Measurements from ENCODE around the gene ELL.
A peak's percentile ranks its signal among the peaks of the same experiment; 100 is the strongest.
"Not testable (repeated sequence)": the region's sequence is repeated elsewhere in the genome, so short reads cannot be mapped to it uniquely, and the experiment has no call there.

The ELL gene

GRCh38 chr19:18417250-18418028 is 104.4 kb downstream of the ELL start:
- no peak for DNase-seq (ENCODE audit: low spot score in 2 of 2)
- H3K9me3 Mint-ChIP-seq = no peaks in the 10 kb centered on the region
- H3K4me3 Mint-ChIP-seq = peak overlapping the region; percentile 83
- peaks cover 26% of the 10 kb centered on the region for H3K36me3 Mint-ChIP-seq (ENCODE audit: insufficient read depth)
- no peaks in the 10 kb centered on the region for H3K27me3 Mint-ChIP-seq
- H3K4me1 Mint-ChIP-seq = peaks cover 63% of the 10 kb centered on the region
- H3K27ac Mint-ChIP-seq (ENCODE audit: low read depth) = peak overlapping the region; percentile 94
- ATAC-seq (replicated peaks; ENCODE audit: extremely low read depth, poor library complexity, severe bottlenecking) = no peak

- Mint-ChIP-seq H3K27ac (ENCODE audit: low read depth) (peak overlapping the region; percentile 93), H3K4me3 (peak overlapping the region; percentile 83), H3K27me3 (no peaks in the 10 kb centered on the region), H3K9me3 (no peaks in the 10 kb centered on the region), H3K36me3 (ENCODE audit: insufficient read depth) (peaks cover 26% of the 10 kb centered on the region), H3K4me1 (peaks cover 57% of the 10 kb centered on the region)
- peak; percentile 13 for ATAC-seq (replicated peaks; ENCODE audit: extremely low read depth, poor library complexity, severe bottlenecking)
- DNase-seq (ENCODE audit: low spot score in 2 of 2) = peak in 1 of 2 donors; percentile 65
These were observed 105.1 kb downstream of the ELL start for GRCh38 chr19:18416778-18417249.

GRCh38 chr19:18415178-18415867 is 106.5 kb downstream of the ELL start:
- H3K27ac Mint-ChIP-seq (ENCODE audit: low read depth) = peak overlapping the region; percentile 53
- peaks cover 22% of the 10 kb centered on the region for H3K36me3 Mint-ChIP-seq (ENCODE audit: insufficient read depth)
- ATAC-seq (replicated peaks; ENCODE audit: extremely low read depth, poor library complexity, severe bottlenecking) = no peak
- no peaks in the 10 kb centered on the region for H3K27me3 Mint-ChIP-seq
- no peak for DNase-seq (ENCODE audit: low spot score in 2 of 2)
- no peaks in the 10 kb centered on the region for H3K9me3 Mint-ChIP-seq
- H3K4me1 Mint-ChIP-seq = peaks cover 48% of the 10 kb centered on the region
- no peak overlapping the region for H3K4me3 Mint-ChIP-seq

- Mint-ChIP-seq H3K4me3 (peak overlapping the region; percentile 34), H3K27me3 (no peaks in the 10 kb centered on the region), H3K27ac (ENCODE audit: low read depth) (peak overlapping the region; percentile 53), H3K36me3 (ENCODE audit: insufficient read depth) (peaks cover 17% of the 10 kb centered on the region), H3K9me3 (no peaks in the 10 kb centered on the region), H3K4me1 (peaks cover 44% of the 10 kb centered on the region)
- DNase-seq (ENCODE audit: low spot score in 2 of 2) = no peak
- no peak for ATAC-seq (replicated peaks; ENCODE audit: extremely low read depth, poor library complexity, severe bottlenecking)
These were observed 107.2 kb downstream of the ELL start for GRCh38 chr19:18414504-18415177.

- no peak for ATAC-seq (replicated peaks; ENCODE audit: extremely low read depth, poor library complexity, severe bottlenecking)
- peaks cover 5% of the 10 kb centered on the region for H3K36me3 Mint-ChIP-seq (ENCODE audit: insufficient read depth)
- no peaks in the 10 kb centered on the region for H3K9me3 Mint-ChIP-seq
- no peak for DNase-seq (ENCODE audit: low spot score in 2 of 2)
- H3K27me3 Mint-ChIP-seq = no peaks in the 10 kb centered on the region
- no peak overlapping the region for H3K4me3 Mint-ChIP-seq
- no peak overlapping the region for H3K27ac Mint-ChIP-seq (ENCODE audit: low read depth)
- H3K4me1 Mint-ChIP-seq = peaks cover 31% of the 10 kb centered on the region
These were observed 109.1 kb downstream of the ELL start for GRCh38 chr19:18412610-18413239.

- H3K27me3 Mint-ChIP-seq = peaks cover 5% of the 10 kb centered on the region
- H3K36me3 Mint-ChIP-seq (ENCODE audit: insufficient read depth) = peaks cover 1% of the 10 kb centered on the region
- no peaks in the 10 kb centered on the region for H3K9me3 Mint-ChIP-seq
- H3K4me1 Mint-ChIP-seq = peaks cover 7% of the 10 kb centered on the region
- no peak overlapping the region for H3K4me3 Mint-ChIP-seq
- DNase-seq (ENCODE audit: low spot score in 2 of 2) (no peak), ATAC-seq (replicated peaks; ENCODE audit: extremely low read depth, poor library complexity, severe bottlenecking) (no peak)
- H3K27ac Mint-ChIP-seq (ENCODE audit: low read depth) = no peak overlapping the region
These were observed 113.8 kb downstream of the ELL start for GRCh38 chr19:18408053-18408476.

GRCh38 chr19:18406749-18407148 is 115.1 kb downstream of the ELL start:
- Mint-ChIP-seq H3K36me3 (ENCODE audit: insufficient read depth) (peaks cover 1% of the 10 kb centered on the region), H3K27ac (ENCODE audit: low read depth) (no peak overlapping the region), H3K9me3 (no peaks in the 10 kb centered on the region), H3K4me3 (no peak overlapping the region), H3K4me1 (peaks cover 7% of the 10 kb centered on the region), H3K27me3 (peaks cover 14% of the 10 kb centered on the region)
- no peak for DNase-seq (ENCODE audit: low spot score in 2 of 2)
- ATAC-seq (replicated peaks; ENCODE audit: extremely low read depth, poor library complexity, severe bottlenecking) = no peak

GRCh38 chr19:18405754-18406153 is 116.1 kb downstream of the ELL start:
- not testable (repeated sequence) for DNase-seq (ENCODE audit: low spot score in 2 of 2); H3K4me1 Mint-ChIP-seq; H3K4me3 Mint-ChIP-seq; H3K36me3 Mint-ChIP-seq (ENCODE audit: insufficient read depth); H3K27ac Mint-ChIP-seq (ENCODE audit: low read depth); ATAC-seq (replicated peaks; ENCODE audit: extremely low read depth, poor library complexity, severe bottlenecking); H3K9me3 Mint-ChIP-seq
- H3K27me3 Mint-ChIP-seq = peaks cover 23% of the 10 kb centered on the region

- H3K4me3 Mint-ChIP-seq; H3K36me3 Mint-ChIP-seq (ENCODE audit: insufficient read depth); ATAC-seq (replicated peaks; ENCODE audit: extremely low read depth, poor library complexity, severe bottlenecking); H3K9me3 Mint-ChIP-seq; DNase-seq (ENCODE audit: low spot score in 2 of 2); H3K4me1 Mint-ChIP-seq: not testable (repeated sequence)
- H3K27ac Mint-ChIP-seq (ENCODE audit: low read depth) = peak overlapping the region; percentile 52
- H3K27me3 Mint-ChIP-seq = peaks cover 31% of the 10 kb centered on the region
These were observed 119.2 kb downstream of the ELL start for GRCh38 chr19:18402455-18403248.

- Mint-ChIP-seq H3K4me1 (peaks cover 5% of the 10 kb centered on the region), H3K27ac (ENCODE audit: low read depth) (peak overlapping the region; percentile 75), H3K9me3 (no peaks in the 10 kb centered on the region), H3K4me3 (no peak overlapping the region), H3K36me3 (ENCODE audit: insufficient read depth) (no peaks in the 10 kb centered on the region), H3K27me3 (peaks cover 35% of the 10 kb centered on the region)
- DNase-seq (ENCODE audit: low spot score in 2 of 2) (no peak), ATAC-seq (replicated peaks; ENCODE audit: extremely low read depth, poor library complexity, severe bottlenecking) (peak; percentile 52)
These were observed 120.2 kb downstream of the ELL start for GRCh38 chr19:18401580-18402112.

GRCh38 chr19:18399008-18399407 is 122.9 kb downstream of the ELL start:
- H3K4me1 Mint-ChIP-seq = peaks cover 5% of the 10 kb centered on the region
- DNase-seq (ENCODE audit: low spot score in 2 of 2) (no peak), ATAC-seq (replicated peaks; ENCODE audit: extremely low read depth, poor library complexity, severe bottlenecking) (no peak)
- H3K36me3 Mint-ChIP-seq (ENCODE audit: insufficient read depth) = no peaks in the 10 kb centered on the region
- H3K4me3 Mint-ChIP-seq = no peak overlapping the region
- no peaks in the 10 kb centered on the region for H3K9me3 Mint-ChIP-seq
- H3K27ac Mint-ChIP-seq (ENCODE audit: low read depth) = no peak overlapping the region
- H3K27me3 Mint-ChIP-seq = peaks cover 35% of the 10 kb centered on the region
